SK-N-MC (cell line): Measurements from ENCODE around the gene ADPRS.

ENCODE experiments used
- EZH2 ChIP-seq: fragments of 200-600 bp; sonication (generic); IDR thresholded peaks from one replicate; pipeline ENCODE4 v1.6.1; 2017; ENCODE audit warnings: antibody characterized with exemption
- FOXP2 ChIP-seq: optimal IDR thresholded peaks from 2 replicates; pipeline ENCODE3; 2011; ENCODE audit warnings: mild to moderate bottlenecking, moderate library complexity; ENCODE audit not compliant: insufficient read depth; ENCODE audit errors: extremely low read length, control extremely low read depth
- POLR2AphosphoS5 ChIP-seq: IDR thresholded peaks from 2 replicates; pipeline ENCODE4 v1.6.1; 2012; ENCODE audit warnings: mild to moderate bottlenecking, low read depth, low read length, borderline replicate concordance

DNA sequence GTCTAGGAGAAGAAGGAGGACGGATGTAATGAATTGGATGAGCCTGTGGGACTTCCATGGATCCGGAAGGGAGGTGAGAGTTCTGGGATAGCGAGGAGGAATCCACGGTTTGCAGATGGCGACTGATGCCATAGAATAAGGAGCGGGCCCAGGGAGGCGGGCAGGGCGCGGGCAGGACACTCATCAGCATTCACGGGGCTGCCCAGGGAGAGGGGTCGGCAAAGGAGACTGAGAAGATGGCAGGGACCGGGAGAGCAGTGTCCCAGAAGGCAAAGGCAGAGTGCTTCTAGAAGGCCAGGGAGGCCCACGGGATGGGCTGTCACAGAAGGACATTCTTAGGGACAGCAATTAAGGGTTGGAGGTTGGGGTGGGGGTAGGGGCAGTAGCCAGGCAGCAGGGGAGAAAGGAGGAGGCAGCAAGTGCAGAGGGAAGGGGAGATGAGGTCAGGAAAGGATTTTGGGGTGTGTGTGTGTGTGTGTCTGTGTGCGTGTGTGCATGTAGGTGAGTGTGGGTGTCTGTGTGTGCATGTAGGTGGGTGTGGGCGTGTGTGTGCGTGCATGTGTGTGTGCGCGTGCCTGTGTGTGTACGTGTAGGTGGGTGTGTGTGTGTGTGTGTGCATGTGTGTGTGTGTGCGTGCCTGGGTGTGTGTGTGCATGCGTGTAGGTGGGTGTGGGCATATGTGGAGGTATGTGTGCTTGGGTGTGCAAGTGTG is 37.5 kb downstream of the ADPRS start:
- TF ChIP-seq EZH2, result no peak
- TF ChIP-seq FOXP2, result no peak
- no peak for TF ChIP-seq POLR2AphosphoS5
